ENCODE results near the gene C11orf21. TPM values are rescaled to one million over a fixed set of nuclear protein-coding genes. Genes with fewer than 3 reads are reported as not detected.

Gene C11orf21
- total RNA-seq, 1 experiment from 2014 or later = 0.09 TPM

DNA sequence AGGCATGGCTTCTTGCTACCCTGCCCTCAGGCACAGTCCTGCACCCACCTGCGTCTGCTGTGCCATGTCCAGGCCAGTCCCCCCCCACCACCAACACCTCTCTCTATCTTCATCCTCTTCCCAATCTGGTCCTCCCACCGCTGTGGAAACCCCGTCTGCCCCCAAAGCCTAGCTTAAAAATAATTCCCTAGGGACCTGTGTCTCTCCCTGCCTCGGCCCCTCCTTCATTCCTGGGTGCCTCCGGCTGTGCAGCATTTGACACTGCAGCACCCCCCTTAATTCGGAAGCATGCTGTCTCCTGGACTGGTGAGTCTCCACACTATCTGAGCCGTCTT, 28.8 kb downstream of the C11orf21 start:
- peaks cover 17% of the 10 kb centered on the region for H3K36me3 Mint-ChIP-seq (ENCODE audit: insufficient read depth, unreplicated experiment)
- no peaks in the 10 kb centered on the region for H3K27me3 Mint-ChIP-seq (ENCODE audit: insufficient read depth, unreplicated experiment)
- peak overlapping the region; percentile 20 for H3K4me3 Mint-ChIP-seq (ENCODE audit: unreplicated experiment)
- H3K27me3 ChIP-seq (replicated peaks; ENCODE audit: control insufficient read depth, insufficient read depth, low read length) = no peaks in the 10 kb centered on the region
- no peak for TF ChIP-seq CTCF (IDR thresholded peaks at IDR 0.05; ENCODE audit: insufficient read depth in 1 of 2, low read depth in 1 of 2, low read length in 1 of 2, severe bottlenecking in 1 of 2, unreplicated experiment in 1 of 2)
- H3K9me3 ChIP-seq = no peaks in the 10 kb centered on the region
- H3K36me3 ChIP-seq (ENCODE audit: control insufficient read depth, insufficient read depth, low read length) = peaks cover 3% of the 10 kb centered on the region; the same call in 1 of the 2 replicates
- intact Hi-C loops (cut with micrococcal nuclease; ENCODE audit: unreplicated experiment) = no loop called here
- H3K4me3 ChIP-seq (ENCODE audit: low read depth, low read length) = no peak overlapping the region
- H3K4me1 Mint-ChIP-seq (ENCODE audit: low read depth, unreplicated experiment) = peaks cover 8% of the 10 kb centered on the region
- BruUV-seq (replicated peaks) = no TSS peak
- no peak overlapping the region for H3K27ac Mint-ChIP-seq (ENCODE audit: unreplicated experiment)
- DNase-seq = no peak
- H3K4me1 ChIP-seq = peaks cover 23% of the 10 kb centered on the region
- H3K9me3 Mint-ChIP-seq (ENCODE audit: unreplicated experiment) = no peaks in the 10 kb centered on the region
- ChIA-PET POLR2A (no interaction called here), CTCF (no interaction called here)

DNA sequence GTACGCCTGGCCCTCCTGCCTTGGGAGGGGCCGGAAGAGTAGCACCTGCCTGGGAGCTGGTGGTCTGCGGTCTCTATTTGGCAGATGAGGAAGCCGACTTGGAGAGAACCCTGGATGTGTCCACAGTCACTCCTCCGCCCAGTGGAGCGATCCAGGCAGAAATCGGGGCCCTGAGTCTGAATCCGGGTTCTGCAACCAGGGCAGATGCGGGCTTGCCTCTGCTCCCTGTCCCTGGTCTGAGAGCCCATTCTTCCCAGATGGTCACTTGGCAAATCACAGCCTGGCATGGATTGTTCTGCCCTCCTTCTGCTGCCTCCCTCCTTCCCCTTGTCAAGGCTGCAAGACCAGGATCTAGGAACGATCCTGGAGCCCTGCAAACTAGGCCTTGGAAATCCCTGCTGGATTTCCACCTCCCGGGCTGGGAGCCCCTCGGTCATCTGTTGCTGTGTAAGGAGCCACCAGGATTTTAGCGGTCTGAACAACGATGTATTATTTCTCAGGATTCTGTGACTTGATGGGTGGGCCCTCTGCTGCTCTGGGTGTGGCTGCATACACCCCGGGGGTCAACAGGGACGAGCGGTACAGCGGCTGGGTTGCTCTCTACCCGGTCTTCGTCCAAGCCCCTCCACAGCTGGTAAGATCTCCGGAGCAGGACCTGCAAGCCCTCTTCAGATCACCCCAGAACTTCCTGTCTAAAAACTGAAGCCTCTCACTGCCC, 29.3 kb downstream of the C11orf21 start:
- Mint-ChIP-seq H3K27me3 (ENCODE audit: insufficient read depth, unreplicated experiment) (no peaks in the 10 kb centered on the region), H3K36me3 (ENCODE audit: insufficient read depth, unreplicated experiment) (peaks cover 22% of the 10 kb centered on the region), H3K4me3 (ENCODE audit: unreplicated experiment) (peak overlapping the region; percentile 20), H3K4me1 (ENCODE audit: low read depth, unreplicated experiment) (peaks cover 10% of the 10 kb centered on the region), H3K9me3 (ENCODE audit: unreplicated experiment) (no peaks in the 10 kb centered on the region), H3K27ac (ENCODE audit: unreplicated experiment) (no peak overlapping the region)
- no peaks in the 10 kb centered on the region for H3K9me3 ChIP-seq
- H3K4me1 ChIP-seq = peaks cover 27% of the 10 kb centered on the region
- BruUV-seq (replicated peaks) = no TSS peak
- DNase-seq = no peak
- no peak overlapping the region for H3K4me3 ChIP-seq (ENCODE audit: low read depth, low read length)
- no peak for TF ChIP-seq CTCF (IDR thresholded peaks at IDR 0.05; ENCODE audit: insufficient read depth in 1 of 2, low read depth in 1 of 2, low read length in 1 of 2, severe bottlenecking in 1 of 2, unreplicated experiment in 1 of 2)
- POLR2A ChIA-PET = no interaction called here
- no peaks in the 10 kb centered on the region for H3K27me3 ChIP-seq (replicated peaks; ENCODE audit: control insufficient read depth, insufficient read depth, low read length)
- peaks cover 3% of the 10 kb centered on the region; the same call in 1 of the 2 replicates for H3K36me3 ChIP-seq (ENCODE audit: control insufficient read depth, insufficient read depth, low read length)
- intact Hi-C loops (cut with micrococcal nuclease; ENCODE audit: unreplicated experiment) = no loop called here
- CTCF ChIA-PET = no interaction called here

GRCh38 chr11:2271327-2272227, 30.1 kb downstream of the C11orf21 start:
- H3K36me3 Mint-ChIP-seq (ENCODE audit: insufficient read depth, unreplicated experiment) = peaks cover 24% of the 10 kb centered on the region
- no peak overlapping the region for H3K27ac Mint-ChIP-seq (ENCODE audit: unreplicated experiment)
- intact Hi-C loops (cut with micrococcal nuclease; ENCODE audit: unreplicated experiment) = no loop called here

More at GRCh38 chr11:2271327-2272227, 30.1 kb downstream of the C11orf21 start:
- no peaks in the 10 kb centered on the region for H3K27me3 ChIP-seq (replicated peaks; ENCODE audit: control insufficient read depth, insufficient read depth, low read length)
- peaks cover 3% of the 10 kb centered on the region for H3K36me3 ChIP-seq (ENCODE audit: control insufficient read depth, insufficient read depth, low read length)
- no peak for TF ChIP-seq CTCF (IDR thresholded peaks at IDR 0.05; ENCODE audit: insufficient read depth in 1 of 2, low read depth in 1 of 2, low read length in 1 of 2, severe bottlenecking in 1 of 2, unreplicated experiment in 1 of 2)
- no peak overlapping the region for H3K4me3 ChIP-seq (ENCODE audit: low read depth, low read length)
- Mint-ChIP-seq H3K27me3 (ENCODE audit: insufficient read depth, unreplicated experiment) (no peaks in the 10 kb centered on the region), H3K9me3 (ENCODE audit: unreplicated experiment) (no peaks in the 10 kb centered on the region), H3K4me1 (ENCODE audit: low read depth, unreplicated experiment) (peaks cover 10% of the 10 kb centered on the region), H3K4me3 (ENCODE audit: unreplicated experiment) (peak overlapping the region; percentile 67)
- TSS peak; percentile 15 for BruUV-seq (replicated peaks)
- peaks cover 27% of the 10 kb centered on the region for H3K4me1 ChIP-seq
- ChIA-PET POLR2A (no interaction called here), CTCF (no interaction called here)
- no peaks in the 10 kb centered on the region for H3K9me3 ChIP-seq
- DNase-seq = peak in 1 of 2 experiments; percentile 65

Data from Caco-2 (cell line).